CD14-positive monocyte (primary cell): ENCODE results near the gene ABHD1. TPM values are rescaled to one million over a fixed set of nuclear protein-coding genes. Genes with fewer than 3 reads are reported as not detected.

Experiments
- DNase-seq, 3 donors: peaks; one replicate each; pipeline ENCODE4 v3.0.0-alpha.2; 2011 to 2022
- H2AFZ ChIP-seq: 2 replicates; pipeline ENCODE4 v1.6.0; 2012; ENCODE audit warnings: mild to moderate bottlenecking, low read depth, low read length, inconsistent platforms; ENCODE audit not compliant: insufficient read depth, poor library complexity, severe bottlenecking
- H3K27ac ChIP-seq, 2 donors: 1 replicate in 1 of 2; 2 replicates in 1 of 2; pipeline ENCODE4 v1.5.1; 2012 to 2013; ENCODE audit warnings: low read length in 2 of 2, control low read depth in 1 of 2, inconsistent platforms in 1 of 2, low read depth in 1 of 2, mild to moderate bottlenecking in 1 of 2
- H3K27me3 ChIP-seq, 2 donors: one replicate each; pipeline versions ENCODE4 v1.6.0 to v1.6.1; 2011 to 2013; ENCODE audit warnings: low read length in 2 of 2; ENCODE audit not compliant: control insufficient read depth in 2 of 2, insufficient read depth in 2 of 2
- H3K36me3 ChIP-seq, 2 donors: replicated peaks in 1 of 2; 1 replicate in 1 of 2; 2 replicates in 1 of 2; pipeline versions ENCODE4 v1.5.1 to v1.6.1; 2012 to 2013; ENCODE audit warnings: low read length in 2 of 2, control low read depth in 1 of 2, inconsistent platforms in 1 of 2, mild to moderate bottlenecking in 1 of 2; ENCODE audit not compliant: insufficient read depth in 2 of 2, control insufficient read depth in 1 of 2
- H3K4me1 ChIP-seq, 2 donors: 1 replicate in 1 of 2; 2 replicates in 1 of 2; pipeline versions ENCODE4 v1.5.1 to v1.6.1; 2012 to 2013; ENCODE audit warnings: low read length in 2 of 2, control low read depth in 1 of 2, inconsistent platforms in 1 of 2, mild to moderate bottlenecking in 1 of 2, moderate library complexity in 1 of 2; ENCODE audit not compliant: insufficient read depth in 2 of 2, control insufficient read depth in 1 of 2
- H3K4me2 ChIP-seq: replicated peaks from 2 replicates; pipeline ENCODE3; 2012; ENCODE audit warnings: low read length, moderate library complexity, mild to moderate bottlenecking; ENCODE audit not compliant: poor library complexity, severe bottlenecking; ENCODE audit errors: extremely low read depth
- H3K4me3 ChIP-seq, 3 experiments: fragments of 200-600 bp in 1 of 3; sonication (generic) in 1 of 3; replicated peaks in 1 of 3; 1 replicate in 2 of 3; 2 replicates in 1 of 3; pipeline ENCODE4 v1.5.1; 2011 to 2013; ENCODE audit warnings: low read length in 3 of 3, mild to moderate bottlenecking in 3 of 3, control low read depth in 2 of 3, low read depth in 2 of 3, inconsistent platforms in 1 of 3, moderate library complexity in 1 of 3
- H3K79me2 ChIP-seq: 2 replicates; pipeline ENCODE4 v1.6.0; 2012; ENCODE audit warnings: mild to moderate bottlenecking, control low read depth, inconsistent platforms, low read length, moderate library complexity; ENCODE audit not compliant: insufficient read depth
- H3K9ac ChIP-seq: 2 replicates; pipeline ENCODE4 v1.6.0; 2017; ENCODE audit warnings: low read length, mild to moderate bottlenecking; ENCODE audit not compliant: insufficient read depth, poor library complexity, severe bottlenecking
- H3K9me3 ChIP-seq, 2 donors: replicated peaks in 1 of 2; 1 replicate in 1 of 2; 2 replicates in 1 of 2; pipeline versions ENCODE4 v1.5.1 to v1.6.1; 2012 to 2013; ENCODE audit warnings: low read length in 2 of 2, control low read depth in 1 of 2; ENCODE audit not compliant: control insufficient read depth in 1 of 2, insufficient read depth in 1 of 2
- H4K20me1 ChIP-seq: 2 replicates; pipeline ENCODE4 v1.6.0; 2012; ENCODE audit warnings: mild to moderate bottlenecking, low read length, control low read depth, moderate library complexity; ENCODE audit not compliant: insufficient read depth
- H3K27ac Mint-ChIP-seq, 7 donors: one replicate each; pipeline ENCODE4 v1.8.0; 2020; ENCODE audit warnings: mild to moderate bottlenecking in 7 of 7, mixed read lengths in 7 of 7, moderate library complexity in 6 of 7, inconsistent platforms in 2 of 7
- H3K27me3 Mint-ChIP-seq, 3 donors: one replicate each; pipeline ENCODE4 v1.8.0; 2021 to 2022; ENCODE audit warnings: low read depth in 3 of 3, mild to moderate bottlenecking in 3 of 3, mixed read lengths in 3 of 3, moderate library complexity in 3 of 3, inconsistent platforms in 1 of 3
- H3K36me3 Mint-ChIP-seq, 2 donors: one replicate each; pipeline ENCODE4 v1.8.0; 2020; ENCODE audit warnings: mixed read lengths in 2 of 2, inconsistent platforms in 1 of 2, mild to moderate bottlenecking in 1 of 2
- H3K4me1 Mint-ChIP-seq: one replicate; pipeline ENCODE4 v1.8.0; 2020; ENCODE audit warnings: mild to moderate bottlenecking, mixed read lengths
- H3K4me3 Mint-ChIP-seq, 2 donors: one replicate each; pipeline ENCODE4 v1.8.0; 2020; ENCODE audit warnings: mild to moderate bottlenecking in 2 of 2, mixed read lengths in 2 of 2, moderate library complexity in 1 of 2
- H3K9me3 Mint-ChIP-seq, 7 donors: one replicate each; pipeline ENCODE4 v1.8.0; 2020 to 2022; ENCODE audit warnings: mixed read lengths in 7 of 7, mild to moderate bottlenecking in 6 of 7, moderate library complexity in 6 of 7, inconsistent platforms in 2 of 7
- WGBS: methylation state at CpG from one replicate; pipeline ENCODE4 v1.1.5; 2013; ENCODE audit warnings: missing lambda C conversion rate; ENCODE audit not compliant: insufficient coverage; 5-methylcytosine and 5-hydroxymethylcytosine counted together
- intact Hi-C, 2 donors: fragments of 100-400 bp; cut with micrococcal nuclease; formaldehyde crosslinking; loops; one replicate each; pipeline versions ENCODE4 v1.15.0 to v1.15.1; 2023
- polyA plus RNA-seq, 3 donors: library from polyadenylated mRNA; depleted of rRNA in 1 of 3; unstranded in 2 of 3; stranded (reverse) in 1 of 3; fragments of 300-500 nt in 2 of 3; fragments of >200 nt in 1 of 3; fragmentation: Illumina TruSeq in 2 of 3; gene quantifications; 1 replicate in 2 of 3; 2 replicates in 1 of 3; pipeline ENCODE4 v1.2.3, GENCODE V29; 2012 to 2021
- TF ChIP-seq, protein P1 (sequence below): fragments of 200-600 bp; IDR thresholded peaks from one replicate; pipeline ENCODE4 v1.8.0; 2022; ENCODE audit warnings: antibody characterized with exemption, mild to moderate bottlenecking

Gene ABHD1
- polyA plus RNA-seq, 3 donors, result 0.08 to 1.2 (median 0.25) TPM

DNA sequence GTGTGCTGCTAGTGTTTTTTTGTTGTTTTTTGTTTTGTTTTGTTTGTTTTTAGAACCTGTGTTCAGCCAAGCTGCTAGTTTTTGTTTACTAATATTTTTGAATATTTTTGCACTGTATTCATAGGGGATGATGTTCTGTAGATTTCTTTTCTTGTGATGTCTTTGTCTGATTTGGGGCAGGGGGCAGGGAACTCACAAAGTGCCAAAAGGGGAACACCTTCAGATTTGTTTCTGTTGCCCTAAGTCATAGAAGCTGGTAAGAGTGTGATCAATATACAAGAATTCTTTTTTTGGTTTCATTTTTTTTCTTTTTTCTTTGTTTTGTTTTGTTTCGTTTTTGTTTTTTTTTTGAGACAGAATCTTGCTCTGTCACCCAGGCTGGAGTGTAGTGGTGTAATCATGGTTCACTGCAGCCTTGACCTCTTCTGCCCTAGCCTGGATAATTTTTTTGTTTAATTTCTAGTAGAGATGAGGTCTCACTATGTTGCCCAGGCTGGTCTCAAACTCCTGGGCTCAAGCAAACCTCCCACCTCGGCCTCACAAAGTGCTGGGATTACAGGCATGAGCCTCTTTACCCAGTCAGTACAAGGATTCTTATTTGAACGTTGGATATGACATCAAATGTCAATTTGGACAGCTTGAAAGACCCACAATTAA lies 55.9 kb downstream of the ABHD1 start:
- peaks cover 0 to 1% (median 0%) of the 10 kb centered on the region in 7 donors for H3K9me3 Mint-ChIP-seq
- WGBS, result 80% methylated on average over 1 of the region's 3 CpGs

More for the DNA sequence above, 55.9 kb downstream of the ABHD1 start:
- intact Hi-C loops, result no loop called here
- Histone ChIP-seq H3K4me3 (no peak overlapping the region), H3K4me1 (no peaks in the 10 kb centered on the region), H3K27ac (no peak overlapping the region), H3K4me2 (no peak overlapping the region), H3K27me3 (no peaks in the 10 kb centered on the region), H4K20me1 (no peaks in the 10 kb centered on the region), H2AFZ (no peak overlapping the region), H3K9me3 (no peaks in the 10 kb centered on the region), H3K9ac (no peak overlapping the region), H3K79me2 (no peaks in the 10 kb centered on the region), H3K36me3 (no peaks in the 10 kb centered on the region)
- DNase-seq, result no peak
- TF ChIP-seq, protein P1, sequence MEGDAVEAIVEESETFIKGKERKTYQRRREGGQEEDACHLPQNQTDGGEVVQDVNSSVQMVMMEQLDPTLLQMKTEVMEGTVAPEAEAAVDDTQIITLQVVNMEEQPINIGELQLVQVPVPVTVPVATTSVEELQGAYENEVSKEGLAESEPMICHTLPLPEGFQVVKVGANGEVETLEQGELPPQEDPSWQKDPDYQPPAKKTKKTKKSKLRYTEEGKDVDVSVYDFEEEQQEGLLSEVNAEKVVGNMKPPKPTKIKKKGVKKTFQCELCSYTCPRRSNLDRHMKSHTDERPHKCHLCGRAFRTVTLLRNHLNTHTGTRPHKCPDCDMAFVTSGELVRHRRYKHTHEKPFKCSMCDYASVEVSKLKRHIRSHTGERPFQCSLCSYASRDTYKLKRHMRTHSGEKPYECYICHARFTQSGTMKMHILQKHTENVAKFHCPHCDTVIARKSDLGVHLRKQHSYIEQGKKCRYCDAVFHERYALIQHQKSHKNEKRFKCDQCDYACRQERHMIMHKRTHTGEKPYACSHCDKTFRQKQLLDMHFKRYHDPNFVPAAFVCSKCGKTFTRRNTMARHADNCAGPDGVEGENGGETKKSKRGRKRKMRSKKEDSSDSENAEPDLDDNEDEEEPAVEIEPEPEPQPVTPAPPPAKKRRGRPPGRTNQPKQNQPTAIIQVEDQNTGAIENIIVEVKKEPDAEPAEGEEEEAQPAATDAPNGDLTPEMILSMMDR, result no peak
- peaks cover 2 to 12% (median 3%) of the 10 kb centered on the region in 3 donors for H3K27me3 Mint-ChIP-seq
- H3K27ac Mint-ChIP-seq, result no peak overlapping the region
- H3K4me1 Mint-ChIP-seq, result no peaks in the 10 kb centered on the region
- no peaks in the 10 kb centered on the region for H3K36me3 Mint-ChIP-seq
- no peak overlapping the region for H3K4me3 Mint-ChIP-seq

Other genes with a start within 250 kb of the ABHD1 start
- 10 to 100 TPM in 1 of 3 donors, 1 to 10 TPM in 2; 2.4 to 14.4 (median 3.5) TPM for gene MAPRE3, start 153.2 kb upstream of the ABHD1 start, polyA plus RNA-seq
- 10 to 100 TPM; 18.3 to 61.7 (median 26.9) TPM for gene TMEM214, start 90.8 kb upstream of the ABHD1 start, polyA plus RNA-seq
- 1 to 10 TPM; 4.4 to 4.8 (median 4.6) TPM for gene AGBL5, start 72.1 kb upstream of the ABHD1 start, polyA plus RNA-seq
- gene OST4, start 52.2 kb upstream of the ABHD1 start, polyA plus RNA-seq, result 100 to 1,000 TPM; 209 to 635 (median 615) TPM
- 1 to 10 TPM in 1 of 3 donors, under 1 TPM in 2; 0.43 to 1.0 (median 0.44) TPM for gene EMILIN1, start 45.2 kb upstream of the ABHD1 start, polyA plus RNA-seq
- gene KHK, start 37.0 kb upstream of the ABHD1 start, polyA plus RNA-seq, result 1 to 10 TPM; 3.4 to 7.3 (median 6.6) TPM
- gene CGREF1, start 4.7 kb upstream of the ABHD1 start, polyA plus RNA-seq, result not detected
- 10 to 100 TPM; 70.0 to 78.2 (median 71.7) TPM for gene PREB, start 10.8 kb downstream of the ABHD1 start, polyA plus RNA-seq
- gene PRR30, start 15.6 kb downstream of the ABHD1 start, polyA plus RNA-seq, result not detected
- gene TCF23, start 25.2 kb downstream of the ABHD1 start, polyA plus RNA-seq, result not detected
- gene ATRAID, start 88.2 kb downstream of the ABHD1 start, polyA plus RNA-seq, result 100 to 1,000 TPM; 120 to 298 (median 287) TPM
- 10 to 100 TPM in 2 of 3 donors, 1 to 10 TPM in 1; 8.1 to 21.7 (median 10.2) TPM for gene SLC5A6, start 88.5 kb downstream of the ABHD1 start, polyA plus RNA-seq
- gene CAD, start 93.6 kb downstream of the ABHD1 start, polyA plus RNA-seq, result 10 to 100 TPM in 1 of 3 donors, 1 to 10 TPM in 1, under 1 TPM in 1; 0.71 to 17.3 (median 1.7) TPM
- gene SLC30A3, start 139.2 kb downstream of the ABHD1 start, polyA plus RNA-seq, result under 1 TPM in 1 of 3 donors, not detected in 2; 0.08 TPM
- gene DNAJC5G, start 151.6 kb downstream of the ABHD1 start, polyA plus RNA-seq, result not detected
- not detected for gene TRIM54, start 158.6 kb downstream of the ABHD1 start, polyA plus RNA-seq
- 1 to 10 TPM in 1 of 3 donors, under 1 TPM in 2; 0.39 to 2.2 (median 0.60) TPM for gene UCN, start 184.6 kb downstream of the ABHD1 start, polyA plus RNA-seq
- gene MPV17, start 199.3 kb downstream of the ABHD1 start, polyA plus RNA-seq, result 100 to 1,000 TPM; 136 to 160 (median 160) TPM
- 10 to 100 TPM; 34.4 to 70.8 (median 41.7) TPM for gene GTF3C2, start 232.9 kb downstream of the ABHD1 start, polyA plus RNA-seq
- 10 to 100 TPM; 29.5 to 42.3 (median 39.3) TPM for gene EIF2B4, start 246.5 kb downstream of the ABHD1 start, polyA plus RNA-seq
- gene SNX17, start 246.8 kb downstream of the ABHD1 start, polyA plus RNA-seq, result 100 to 1,000 TPM in 2 of 3 donors, 10 to 100 TPM in 1; 86.6 to 338 (median 291) TPM